Endothelial cell of umbilical vein (primary cell): Measurements from ENCODE around the gene CLDN11. TPM values are rescaled to one million over a fixed set of nuclear protein-coding genes. Genes with fewer than 3 reads are reported as not detected.

ENCODE experiments used
- BruUV-seq: library from RNA; stranded (reverse); fragments of 400-500 nt; replicated peaks from 2 replicates; lab custom pipeline; 2021; lab: Mats Ljungman, UMichigan
- CTCF ChIA-PET: fragments of 300-600, 350-600 bp; sonication (Branson Sonifier 250); formaldehyde crosslinking; loops from one replicate; lab custom pipeline; 2021; ENCODE audit warnings: antibody characterized with exemption, inconsistent platforms; lab: Charles Lee
- POLR2A ChIA-PET: fragments of 300-600, 350-600 bp; sonication (Branson Sonifier 250); formaldehyde crosslinking; loops from one replicate; lab custom pipeline; 2021; ENCODE audit warnings: antibody characterized with exemption, inconsistent platforms; lab: Charles Lee
- DNase-seq: peaks from one replicate; pipeline ENCODE4 v3.0.0-alpha.2; 2011; ENCODE audit warnings: low read depth, low spot score
- FAIRE-seq: peaks from 2 replicates; lab custom pipeline; 2011; peaks lifted over from hg19 to GRCh38; lab: Jason Lieb, UNC
- H2AFZ ChIP-seq: 2 replicates; pipeline ENCODE4 v1.6.0; 2012; ENCODE audit warnings: low read depth, low read length, control low read depth, inconsistent platforms
- H3K27ac ChIP-seq: 2 replicates; pipeline ENCODE4 v1.5.1; 2011; ENCODE audit warnings: low read depth, mild to moderate bottlenecking, control low read depth, low read length, moderate library complexity; ENCODE audit not compliant: insufficient read depth
- H3K27me3 ChIP-seq, 2 experiments: 2 replicates each; pipeline versions ENCODE4 v1.6.0 to v1.6.1; 2011; ENCODE audit warnings: low read length in 2 of 2, mixed read lengths in 1 of 2; ENCODE audit not compliant: control insufficient read depth in 2 of 2, insufficient read depth in 2 of 2
- H3K36me3 ChIP-seq, 2 experiments: 2 replicates in 1 of 2; 3 replicates in 1 of 2; pipeline ENCODE4 v1.5.1; 2011; ENCODE audit warnings: low read length in 2 of 2, mild to moderate bottlenecking in 1 of 2, moderate library complexity in 1 of 2; ENCODE audit not compliant: control insufficient read depth in 2 of 2, insufficient read depth in 2 of 2; ENCODE audit errors: extremely low read depth in 1 of 2
- H3K4me1 ChIP-seq: 3 replicates; pipeline ENCODE4 v1.5.1; 2011; ENCODE audit warnings: mild to moderate bottlenecking, low read length; ENCODE audit not compliant: control insufficient read depth, insufficient read depth; ENCODE audit errors: extremely low read depth
- H3K4me2 ChIP-seq: 2 replicates; pipeline ENCODE4 v1.6.1; 2011; ENCODE audit warnings: low read length, control low read depth, mixed read lengths; ENCODE audit not compliant: insufficient read depth
- H3K4me3 ChIP-seq, 3 experiments: fragments of 200-600 bp in 1 of 3; sonication (generic), shearing (Covaris generic) in 1 of 3; replicated peaks in 1 of 3; 2 replicates each; pipeline ENCODE4 v1.5.1; 2011 to 2016; ENCODE audit warnings: control low read depth in 3 of 3, low read length in 3 of 3, mild to moderate bottlenecking in 2 of 3, inconsistent platforms in 1 of 3, low read depth in 1 of 3, moderate library complexity in 1 of 3; ENCODE audit not compliant: insufficient read depth in 1 of 3
- H3K79me2 ChIP-seq: 2 replicates; pipeline ENCODE4 v1.6.0; 2012; ENCODE audit warnings: low read length, inconsistent platforms; ENCODE audit not compliant: control insufficient read depth, insufficient read depth
- H3K9ac ChIP-seq: replicated peaks from 2 replicates; pipeline ENCODE3; 2011; ENCODE audit warnings: low read length, control low read depth; ENCODE audit not compliant: insufficient read depth; ENCODE audit errors: extremely low read depth
- H3K9me1 ChIP-seq: replicated peaks from 3 replicates; pipeline ENCODE4 v1.6.0; 2011; ENCODE audit warnings: mild to moderate bottlenecking, low read length; ENCODE audit not compliant: control insufficient read depth, insufficient read depth; ENCODE audit errors: extremely low read depth
- H3K9me3 ChIP-seq: replicated peaks from 2 replicates; pipeline ENCODE4 v1.5.1; 2012; ENCODE audit warnings: low read length, inconsistent platforms; ENCODE audit not compliant: control insufficient read depth, insufficient read depth
- H4K20me1 ChIP-seq: replicated peaks from 2 replicates; pipeline ENCODE3; 2011; ENCODE audit warnings: mild to moderate bottlenecking, low read length; ENCODE audit not compliant: control insufficient read depth, insufficient read depth; ENCODE audit errors: extremely low read depth
- EZH2 ChIP-seq: IDR thresholded peaks from 2 replicates; pipeline ENCODE4 v1.6.1; 2012; ENCODE audit warnings: borderline replicate concordance, low read depth, mild to moderate bottlenecking, moderate library complexity, low read length, inconsistent platforms; ENCODE audit not compliant: severe bottlenecking
- FOS ChIP-seq: IDR thresholded peaks from 2 replicates; pipeline ENCODE4 v1.6.1; 2011; ENCODE audit warnings: mild to moderate bottlenecking, low read length, moderate library complexity, borderline replicate concordance; ENCODE audit not compliant: insufficient read depth
- GATA2 ChIP-seq: IDR thresholded peaks from 2 replicates; pipeline ENCODE4 v1.7.0; 2011; ENCODE audit warnings: low read depth, mild to moderate bottlenecking, moderate library complexity, mixed read lengths, low read length; ENCODE audit not compliant: insufficient read length, insufficient read depth
- JUN ChIP-seq: IDR thresholded peaks from 2 replicates; pipeline ENCODE4 v1.6.1; 2011; ENCODE audit warnings: borderline replicate concordance, low read depth; ENCODE audit not compliant: insufficient read length, insufficient read depth
- MYC ChIP-seq: IDR thresholded peaks from one replicate; pipeline ENCODE4 v1.6.1; 2011; ENCODE audit warnings: mild to moderate bottlenecking, low read depth, low read length
- POLR2A ChIP-seq: IDR thresholded peaks from 2 replicates; pipeline ENCODE4 v1.6.1; 2012; ENCODE audit warnings: low read depth, mild to moderate bottlenecking, control low read depth, low read length
- POLR2AphosphoS5 ChIP-seq: IDR thresholded peaks from 2 replicates; pipeline ENCODE4 v1.6.1; 2012; ENCODE audit warnings: low read depth, mild to moderate bottlenecking, control low read depth, low read length, moderate library complexity; ENCODE audit not compliant: insufficient read depth
- dilution Hi-C: fragments of 300-500 bp; cut with MboI; formaldehyde crosslinking; loops from one replicate; pipeline ENCODE4 v1.15.0; 2019; ENCODE audit warnings: low sequenced_read_pairs; ENCODE audit not compliant: extremely low pct_ligation_motif_present
- intact Hi-C: fragments of 100-400 bp; cut with micrococcal nuclease; formaldehyde crosslinking; loops from one replicate; pipeline ENCODE4 v1.10.0; 2022
- polyA plus RNA-seq, 4 experiments: library from polyadenylated mRNA; depleted of rRNA in 3 of 4; stranded (reverse) in 3 of 4; unstranded in 1 of 4; fragments of >200 nt; gene quantifications; 2 replicates each; pipeline versions ENCODE4 v1.2.1 to v1.2.3, GENCODE V29; 2011 to 2012; ENCODE audit warnings: missing spikeins in 1 of 4
- total RNA-seq: library from RNA; stranded (reverse); gene quantifications from 2 replicates; pipeline ENCODE4 v1.2.3, GENCODE V29; 2021
- TF ChIP-seq, protein P1 (sequence below): IDR thresholded peaks from 2 replicates; pipeline ENCODE4 v1.6.1; 2011; ENCODE audit not compliant: insufficient read depth, insufficient read length
- TF ChIP-seq, protein P2 (sequence below), 2 donors: IDR thresholded peaks; 1 replicate in 1 of 2; 2 replicates in 1 of 2; pipeline ENCODE4 v1.5.1; 2011; ENCODE audit warnings: low read length in 2 of 2, mild to moderate bottlenecking in 2 of 2, moderate library complexity in 2 of 2, control low read depth in 1 of 2, inconsistent platforms in 1 of 2, low read depth in 1 of 2; ENCODE audit not compliant: insufficient read depth in 1 of 2; ENCODE audit errors: extremely low read depth in 1 of 2

The CLDN11 gene
- total and polyA plus RNA-seq, 2 donors (not counting 3 experiments of a cell fraction or from before 2014, with no cell fraction given), result 147 to 395 TPM

GRCh38 chr3:170482199-170482598 lies 63.5 kb downstream of the CLDN11 start:
- dilution Hi-C loops, result no loop called here
- H3K9me1 ChIP-seq, result no peaks in the 10 kb centered on the region
- CTCF ChIA-PET, result no interaction called here
- BruUV-seq, result no TSS peak
- no peaks in the 10 kb centered on the region for H3K36me3 ChIP-seq
- POLR2A ChIA-PET, result no interaction called here
- H3K27me3 ChIP-seq, result no peaks in the 10 kb centered on the region
- intact Hi-C loops, result no loop called here
- H3K27ac ChIP-seq, result no peak overlapping the region
- H3K9ac ChIP-seq, result no peak overlapping the region
- no peak for FAIRE-seq
- H2AFZ ChIP-seq, result no peak overlapping the region
- H4K20me1 ChIP-seq, result no peaks in the 10 kb centered on the region
- no peaks in the 10 kb centered on the region for H3K9me3 ChIP-seq
- H3K4me3 ChIP-seq, result no peak overlapping the region
- no peak for DNase-seq
- no peaks in the 10 kb centered on the region for H3K4me1 ChIP-seq
- no peaks in the 10 kb centered on the region for H3K79me2 ChIP-seq
- TF ChIP-seq EZH2 (no peak), FOS (no peak), JUN (no peak), POLR2A (no peak), MYC (no peak), GATA2 (no peak), POLR2AphosphoS5 (no peak)
- TF ChIP-seq, protein P1, sequence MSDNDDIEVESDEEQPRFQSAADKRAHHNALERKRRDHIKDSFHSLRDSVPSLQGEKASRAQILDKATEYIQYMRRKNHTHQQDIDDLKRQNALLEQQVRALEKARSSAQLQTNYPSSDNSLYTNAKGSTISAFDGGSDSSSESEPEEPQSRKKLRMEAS, result no peak
- TF ChIP-seq, protein P2, sequence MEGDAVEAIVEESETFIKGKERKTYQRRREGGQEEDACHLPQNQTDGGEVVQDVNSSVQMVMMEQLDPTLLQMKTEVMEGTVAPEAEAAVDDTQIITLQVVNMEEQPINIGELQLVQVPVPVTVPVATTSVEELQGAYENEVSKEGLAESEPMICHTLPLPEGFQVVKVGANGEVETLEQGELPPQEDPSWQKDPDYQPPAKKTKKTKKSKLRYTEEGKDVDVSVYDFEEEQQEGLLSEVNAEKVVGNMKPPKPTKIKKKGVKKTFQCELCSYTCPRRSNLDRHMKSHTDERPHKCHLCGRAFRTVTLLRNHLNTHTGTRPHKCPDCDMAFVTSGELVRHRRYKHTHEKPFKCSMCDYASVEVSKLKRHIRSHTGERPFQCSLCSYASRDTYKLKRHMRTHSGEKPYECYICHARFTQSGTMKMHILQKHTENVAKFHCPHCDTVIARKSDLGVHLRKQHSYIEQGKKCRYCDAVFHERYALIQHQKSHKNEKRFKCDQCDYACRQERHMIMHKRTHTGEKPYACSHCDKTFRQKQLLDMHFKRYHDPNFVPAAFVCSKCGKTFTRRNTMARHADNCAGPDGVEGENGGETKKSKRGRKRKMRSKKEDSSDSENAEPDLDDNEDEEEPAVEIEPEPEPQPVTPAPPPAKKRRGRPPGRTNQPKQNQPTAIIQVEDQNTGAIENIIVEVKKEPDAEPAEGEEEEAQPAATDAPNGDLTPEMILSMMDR (IDR thresholded peaks at IDR 0.05; ENCODE audit: extremely low read depth in 1 of 2, insufficient read depth in 1 of 2, low read depth in 1 of 2, low read length in 2 of 2), result no peak
- H3K4me2 ChIP-seq, result no peak overlapping the region
